ENCODE data around the gene PLOD1. TPM values are rescaled to one million over a fixed set of nuclear protein-coding genes. Genes with fewer than 3 reads are reported as not detected.

PLOD1 gene
- total and polyA plus RNA-seq, 2 of the 13 experiments (the other 11 are each of a cell fraction or from before 2014, with no cell fraction given), result 70.1 to 318 TPM

GRCh38 chr1:11967028-11967547 is 32.6 kb downstream of the PLOD1 start (continued):
- TF ChIP-seq ZNF20 (CRISPR knock-in tag; IDR thresholded peaks at IDR 0.05), result no peak
- TF ChIP-seq NFE2 (CRISPR knock-in tag; IDR thresholded peaks at IDR 0.05), result no peak
- no peak for TF ChIP-seq ZNF24 (IDR thresholded peaks at IDR 0.05)
- TF ChIP-seq ZNF839 (CRISPR knock-in tag; IDR thresholded peaks at IDR 0.05; ENCODE audit: borderline replicate concordance), result no peak
- no peak for TF ChIP-seq CREBL2 (CRISPR knock-in tag; IDR thresholded peaks at IDR 0.05; ENCODE audit: borderline replicate concordance)
- no peak for TF ChIP-seq ZNF335 (CRISPR knock-in tag; IDR thresholded peaks at IDR 0.05)
- no peak for TF ChIP-seq HOXA5 (CRISPR knock-in tag; IDR thresholded peaks at IDR 0.05)

GRCh38 chr1:11970441-11971185 is 36.1 kb downstream of the PLOD1 start:
- Histone ChIP-seq H3K4me3 (replicated peaks in 1 of 3; ENCODE audit: insufficient read depth in 1 of 3, low read depth in 2 of 3, low read length in 3 of 3) (no peak overlapping the region), H3K4me2 (ENCODE audit: low read depth, low read length) (no peak overlapping the region), H3K9me3 (ENCODE audit: low read length) (no peaks in the 10 kb centered on the region), H3K36me3 (replicated peaks in 1 of 2; ENCODE audit: control insufficient read depth in 1 of 2, insufficient read depth in 2 of 2, low read length in 2 of 2) (peaks cover 21 to 45% of the 10 kb centered on the region in 2 experiments), H3K27ac (ENCODE audit: extremely low read length, insufficient read depth, low read length) (no peak overlapping the region), H4K20me1 (ENCODE audit: insufficient read depth, low read length) (no peaks in the 10 kb centered on the region), H2AFZ (ENCODE audit: low read length) (no peak overlapping the region), H3K9ac (ENCODE audit: insufficient read depth, low read depth, low read length) (no peak overlapping the region), H3K27me3 (ENCODE audit: control insufficient read depth in 1 of 2, insufficient read depth in 2 of 2, low read length in 2 of 2) (no peaks in the 10 kb centered on the region), H3K4me1 (ENCODE audit: insufficient read depth, low read length) (peaks cover 8% of the 10 kb centered on the region; the same call in 1 of the 2 replicates), H3K79me2 (ENCODE audit: insufficient read depth, low read length) (no peaks in the 10 kb centered on the region)
- ChIA-PET POLR2A (interaction anchor here (1.6 kb wide), 1 partner anchor 9 kb away, joined by 4 read pairs; the partner anchor contains the start of gene MFN2), CTCF (ENCODE audit: low intra/inter-chr PET ratio, low total read pairs) (no interaction called here)
- FAIRE-seq, result no peak
- intact Hi-C loops (cut with micrococcal nuclease; ENCODE audit: unreplicated experiment), result no loop called here
- no TSS peak for BruUV-seq (replicated peaks)
- ATAC-seq, result no peak
- WGBS (ENCODE audit: low lambda C conversion rate), result 97% methylated on average over 17 of the region's 17 CpGs
- no peak for DNase-seq (ENCODE audit: low spot score)
- in situ Hi-C loops (cut with HindIII; ENCODE audit: extremely low pct_ligation_motif_present, low pct_unique_long_range_greater_than_20kb), result no loop called here
- TF ChIP-seq ATAD3A (CRISPR knock-in tag; IDR thresholded peaks at IDR 0.05) (no peak), SRY (CRISPR knock-in tag; IDR thresholded peaks at IDR 0.05) (no peak), ZNF792 (CRISPR knock-in tag; IDR thresholded peaks at IDR 0.05) (no peak), ZNF879 (CRISPR knock-in tag; IDR thresholded peaks at IDR 0.05) (no peak), ATF5 (CRISPR knock-in tag; IDR thresholded peaks at IDR 0.05; ENCODE audit: low read depth) (no peak), ZNF841 (CRISPR knock-in tag; IDR thresholded peaks at IDR 0.05; ENCODE audit: borderline replicate concordance) (no peak), ZNF619 (CRISPR knock-in tag; IDR thresholded peaks at IDR 0.05) (no peak), ONECUT2 (CRISPR knock-in tag; IDR thresholded peaks at IDR 0.05) (no peak), ZNF691 (CRISPR knock-in tag; IDR thresholded peaks at IDR 0.05; ENCODE audit: borderline replicate concordance, low read depth) (no peak), CENPT (CRISPR knock-in tag; IDR thresholded peaks at IDR 0.05; ENCODE audit: low read depth) (no peak), ZNF274 (CRISPR knock-in tag; IDR thresholded peaks at IDR 0.05) (no peak), THYN1 (CRISPR knock-in tag; IDR thresholded peaks at IDR 0.05; ENCODE audit: borderline replicate concordance, low read depth) (no peak), SOX13 (IDR thresholded peaks at IDR 0.05) (no peak), SOX13 (CRISPR knock-in tag; conservative IDR thresholded peaks at IDR 0.05 in 1 of 2, IDR thresholded peaks at IDR 0.05 in 1 of 2) (no peak), ZNF225 (CRISPR knock-in tag; IDR thresholded peaks at IDR 0.05) (no peak), HCFC1 (IDR thresholded peaks at IDR 0.05; ENCODE audit: low read depth, low read length) (no peak), MYC (CRISPR knock-in tag; IDR thresholded peaks at IDR 0.05; ENCODE audit: borderline replicate concordance) (no peak)
